A549 (cell line): ENCODE results near the gene DOCK10.

Experiments
- BCL3 ChIP-seq: fragments of >200 bp; sonication (Bioruptor Twin); formaldehyde crosslinking; IDR thresholded peaks from 3 replicates; pipeline ENCODE4 v1.6.1; 2016
- BHLHE40 ChIP-seq: IDR thresholded peaks from 2 replicates; pipeline ENCODE4 v1.6.1; 2012; ENCODE audit warnings: low read depth, low read length, inconsistent platforms
- CBX2 ChIP-seq: fragments of 200-600 bp; sonication (generic); IDR thresholded peaks from 2 replicates; pipeline ENCODE4 v1.6.1; 2016; ENCODE audit warnings: low read depth, mild to moderate bottlenecking, borderline replicate concordance
- CHD4 ChIP-seq: fragments of 200-600 bp; sonication (generic); IDR thresholded peaks from 2 replicates; pipeline ENCODE4 v1.6.1; 2016; ENCODE audit warnings: antibody characterized with exemption, mild to moderate bottlenecking, borderline replicate concordance
- CTCF ChIP-seq: fragments of >200 bp; sonication (Bioruptor Twin); formaldehyde crosslinking; IDR thresholded peaks from 3 replicates; pipeline ENCODE4 v1.5.1; 2016
- JUN ChIP-seq, 2 experiments: fragments of >200 bp; sonication (Bioruptor Twin); formaldehyde crosslinking; IDR thresholded peaks; 2 replicates in 1 of 2; 3 replicates in 1 of 2; pipeline ENCODE4 v1.6.1; 2016 to 2017
- MAZ ChIP-seq: fragments of 150-350 bp; IDR thresholded peaks from 2 replicates; pipeline ENCODE4 v1.6.1; 2014; ENCODE audit warnings: antibody characterized with exemption, low read depth, low read length, borderline replicate concordance
- POLR2A ChIP-seq: IDR thresholded peaks from 2 replicates; pipeline ENCODE4 v1.6.1; 2012; ENCODE audit warnings: mild to moderate bottlenecking, low read length
- RAD21 ChIP-seq, 2 experiments: fragments of >200 bp in 1 of 2; sonication (Bioruptor Twin) in 1 of 2; formaldehyde crosslinking in 1 of 2; IDR thresholded peaks in 1 of 2; conservative IDR thresholded peaks in 1 of 2; 2 replicates in 1 of 2; 3 replicates in 1 of 2; pipeline ENCODE4 v1.6.1; 2012 to 2018; ENCODE audit warnings: inconsistent platforms in 1 of 2
- RCOR1 ChIP-seq: fragments of 150-350 bp; IDR thresholded peaks from 2 replicates; pipeline ENCODE4 v1.6.1; 2014; ENCODE audit warnings: antibody characterized with exemption, low read length, low read depth
- REST ChIP-seq: fragments of 200-600 bp; sonication (generic); IDR thresholded peaks from 2 replicates; pipeline ENCODE4 v1.6.1; 2016; ENCODE audit warnings: antibody characterized with exemption, mild to moderate bottlenecking, moderate library complexity
- USF2 ChIP-seq: fragments of 450-650 bp; IDR thresholded peaks from 2 replicates; pipeline ENCODE4 v1.6.1; 2014; ENCODE audit warnings: antibody characterized with exemption
- ZFP36 ChIP-seq: fragments of 450-650 bp; IDR thresholded peaks from 2 replicates; pipeline ENCODE4 v1.6.1; 2014; ENCODE audit warnings: borderline replicate concordance; ENCODE audit not compliant: partially characterized antibody

- TF ChIP-seq CBX2 (no peak), ZFP36 (no peak), BCL3 (no peak), CTCF (no peak), RAD21 (conservative IDR thresholded peaks at IDR 0.05 in 1 of 2, IDR thresholded peaks at IDR 0.05 in 1 of 2) (no peak), MAZ (no peak), REST (no peak), JUN (IDR thresholded peaks at IDR 0.05) (no peak), BHLHE40 (no peak), USF2 (no peak), POLR2A (no peak), RCOR1 (no peak), CHD4 (no peak)
Measured at GRCh38 chr2:225056330-225057073, 14.2 kb upstream of the DOCK10 start.
